Measurements from ENCODE around the gene GPR149. TPM values are rescaled to one million over a fixed set of nuclear protein-coding genes. Genes with fewer than 3 reads are reported as not detected.

GPR149 gene
- total RNA-seq, 1 experiment from 2014 or later: not detected

DNA sequence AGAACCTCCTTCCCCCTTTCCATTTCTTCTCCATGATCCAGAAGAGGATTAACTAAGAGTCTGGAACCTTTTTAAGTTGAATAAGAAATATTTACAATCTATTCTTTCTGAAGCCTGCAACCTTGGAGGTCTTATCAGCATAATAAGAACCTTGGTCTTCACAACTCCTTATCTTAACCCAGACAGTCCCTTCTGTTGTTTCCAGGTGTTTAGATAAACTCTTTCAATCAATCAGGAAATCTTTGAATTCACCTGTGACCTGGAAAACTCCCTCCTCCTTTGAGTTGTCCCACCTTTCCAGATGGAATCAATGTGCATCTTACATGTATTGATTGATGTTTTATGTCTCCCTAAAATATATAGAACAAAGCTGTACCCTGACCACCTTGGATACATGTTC lies 102.1 kb downstream of the GPR149 start:
- TF ChIP-seq ZNF274 (IDR thresholded peaks at IDR 0.05; ENCODE audit: low read depth, low read length) (no peak), ZFX (IDR thresholded peaks at IDR 0.05) (no peak), CEBPB (IDR thresholded peaks at IDR 0.05; ENCODE audit: low read depth) (no peak), ATF3 (IDR thresholded peaks at IDR 0.05) (no peak), RAD21 (IDR thresholded peaks at IDR 0.05; ENCODE audit: low read depth) (no peak), TCF7L2 (IDR thresholded peaks at IDR 0.05; ENCODE audit: borderline replicate concordance, extremely low read depth, insufficient read depth, insufficient read length) (no peak), CBX3 (IDR thresholded peaks at IDR 0.05; ENCODE audit: low read depth) (no peak), REST (IDR thresholded peaks at IDR 0.05; ENCODE audit: low read depth) (no peak), SP1 (IDR thresholded peaks at IDR 0.05; ENCODE audit: low read depth) (no peak), EZH2 (IDR thresholded peaks at IDR 0.05) (no peak), POLR2AphosphoS5 (IDR thresholded peaks at IDR 0.05; ENCODE audit: low read depth, low read length) (no peak), EZH2phosphoT487 (IDR thresholded peaks at IDR 0.05; ENCODE audit: borderline replicate concordance) (no peak), ELF1 (IDR thresholded peaks at IDR 0.05; ENCODE audit: borderline replicate concordance, low read depth) (no peak), YY1 (IDR thresholded peaks at IDR 0.05; ENCODE audit: extremely low read depth, insufficient replicate concordance, low read depth, low read length) (no peak), SRF (IDR thresholded peaks at IDR 0.05; ENCODE audit: low read depth) (no peak)
- TF ChIP-seq, protein P1, sequence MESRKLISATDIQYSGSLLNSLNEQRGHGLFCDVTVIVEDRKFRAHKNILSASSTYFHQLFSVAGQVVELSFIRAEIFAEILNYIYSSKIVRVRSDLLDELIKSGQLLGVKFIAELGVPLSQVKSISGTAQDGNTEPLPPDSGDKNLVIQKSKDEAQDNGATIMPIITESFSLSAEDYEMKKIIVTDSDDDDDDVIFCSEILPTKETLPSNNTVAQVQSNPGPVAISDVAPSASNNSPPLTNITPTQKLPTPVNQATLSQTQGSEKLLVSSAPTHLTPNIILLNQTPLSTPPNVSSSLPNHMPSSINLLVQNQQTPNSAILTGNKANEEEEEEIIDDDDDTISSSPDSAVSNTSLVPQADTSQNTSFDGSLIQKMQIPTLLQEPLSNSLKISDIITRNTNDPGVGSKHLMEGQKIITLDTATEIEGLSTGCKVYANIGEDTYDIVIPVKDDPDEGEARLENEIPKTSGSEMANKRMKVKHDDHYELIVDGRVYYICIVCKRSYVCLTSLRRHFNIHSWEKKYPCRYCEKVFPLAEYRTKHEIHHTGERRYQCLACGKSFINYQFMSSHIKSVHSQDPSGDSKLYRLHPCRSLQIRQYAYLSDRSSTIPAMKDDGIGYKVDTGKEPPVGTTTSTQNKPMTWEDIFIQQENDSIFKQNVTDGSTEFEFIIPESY (IDR thresholded peaks at IDR 0.05; ENCODE audit: extremely low read depth, insufficient replicate concordance, low read length): no peak
- BruUV-seq (replicated peaks): no TSS peak
- RAD21 ChIA-PET (ENCODE audit: low non-redundant PET in 1 of 2, low total read pairs in 2 of 2, uncharacterized antibody in 2 of 2, unreplicated experiment in 2 of 2): no interaction called here
- no peak for ATAC-seq
- no peak for DNase-seq (ENCODE audit: low read depth, low spot score)
- peaks cover 15% of the 10 kb centered on the region for H3K79me2 ChIP-seq (ENCODE audit: insufficient read depth, low read length)
- no peaks in the 10 kb centered on the region for H3K9me2 ChIP-seq (ENCODE audit: insufficient read depth)
- peaks cover under 1 to 7% of the 10 kb centered on the region in 2 experiments; a peak in 3 of 4 replicates for H3K4me1 ChIP-seq (ENCODE audit: control insufficient read depth in 1 of 2, insufficient read depth in 2 of 2, low read length in 2 of 2)
- POLR2A ChIA-PET: no interaction called here
- no peak overlapping the region for H3K4me3 ChIP-seq (replicated peaks in 1 of 2; ENCODE audit: low read depth in 1 of 2, low read length in 2 of 2)
- no peak overlapping the region for H3K9ac ChIP-seq (ENCODE audit: low read length)
- intact Hi-C loops (cut with micrococcal nuclease): no loop called here
- H3K27ac ChIP-seq (ENCODE audit: low read depth, low read length): no peak overlapping the region
- H2AFZ ChIP-seq (ENCODE audit: low read depth, low read length, poor library complexity, severe bottlenecking): no peak overlapping the region
- no peaks in the 10 kb centered on the region for H4K20me1 ChIP-seq (ENCODE audit: insufficient read depth)
- no peaks in the 10 kb centered on the region for H3K27me3 ChIP-seq (ENCODE audit: insufficient read depth, low read length)
- CTCF ChIA-PET: no interaction called here
- H3K9me3 ChIP-seq (ENCODE audit: control insufficient read depth in 1 of 2, insufficient read depth in 1 of 2, low read depth in 1 of 2, low read length in 2 of 2): no peaks in the 10 kb centered on the region
- H3K4me2 ChIP-seq (ENCODE audit: low read length): no peak overlapping the region
- H3K36me3 ChIP-seq (ENCODE audit: control insufficient read depth in 1 of 2, insufficient read depth in 2 of 2, low read length in 2 of 2): no peaks in the 10 kb centered on the region
